Measurements from ENCODE around the gene FGD3.

FGD3 gene

GRCh38 chr9:93052791-93053540 is 105.6 kb downstream of the FGD3 start:
- no peak for DNase-seq (ENCODE audit: low spot score)

DNA sequence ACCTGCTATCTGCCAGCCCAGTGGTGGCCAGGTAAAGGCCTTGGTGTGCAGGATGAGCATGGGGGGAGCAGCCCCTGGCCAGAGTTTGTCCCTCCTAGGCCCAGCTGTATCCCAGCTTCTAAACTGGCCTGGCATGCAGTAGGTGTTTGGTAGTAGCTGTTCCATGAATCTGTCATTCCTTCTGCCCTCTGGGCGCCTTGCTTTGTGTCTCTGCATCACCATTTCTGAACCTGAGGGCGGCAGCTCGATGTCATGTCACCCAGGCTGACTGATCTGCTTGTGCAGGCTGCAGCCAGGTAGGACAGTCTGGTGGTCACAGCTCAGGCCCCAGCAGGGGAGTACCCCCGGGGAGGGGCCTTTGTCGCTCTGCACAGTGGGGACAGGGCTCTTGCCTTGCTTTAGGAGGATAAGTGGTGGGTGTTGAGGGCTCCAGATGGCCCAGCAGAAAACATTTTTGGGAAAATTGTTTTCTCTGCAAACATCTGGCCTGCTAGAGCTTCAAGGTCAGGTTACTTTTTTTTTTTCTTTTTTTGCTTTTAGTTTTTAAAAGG is 106.5 kb downstream of the FGD3 start:
- no peak for DNase-seq (ENCODE audit: low spot score)

GRCh38 chr9:93054758-93055704 is 107.7 kb downstream of the FGD3 start:
- no peak for DNase-seq (ENCODE audit: low spot score)

DNA sequence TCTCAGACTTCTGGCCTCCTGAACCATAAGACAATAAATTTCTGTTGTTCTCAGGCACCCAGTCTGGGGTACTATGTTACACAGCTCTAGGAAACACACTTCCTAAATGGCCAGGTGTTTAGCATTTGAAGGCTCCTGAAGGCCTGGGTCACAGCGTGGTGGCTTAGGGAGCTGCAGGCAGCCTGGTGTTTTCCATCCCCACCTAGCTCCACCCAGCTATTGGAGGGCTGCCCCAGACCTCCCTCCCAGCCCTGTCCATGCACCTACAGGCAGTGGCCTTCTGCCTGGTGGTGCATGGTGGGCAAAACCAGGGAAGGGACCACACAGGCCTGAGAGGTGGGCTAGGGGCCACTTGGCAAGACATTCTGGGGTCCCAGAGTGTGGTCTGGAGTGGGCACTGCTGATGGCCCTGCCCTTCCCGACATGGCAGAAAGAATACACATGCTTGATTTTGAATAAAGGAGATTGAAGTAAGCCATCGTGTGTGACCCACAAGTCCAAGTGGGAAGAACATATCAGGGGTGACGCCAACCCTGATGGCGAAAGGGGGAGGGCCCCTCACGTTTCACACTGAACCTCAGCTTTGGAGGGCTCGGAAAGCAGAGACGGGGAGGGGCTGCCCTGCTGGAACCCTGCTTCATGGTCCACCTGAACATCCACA is 109.8 kb downstream of the FGD3 start:
- DNase-seq (ENCODE audit: low spot score) = no peak

GRCh38 chr9:93057703-93058354 is 110.5 kb downstream of the FGD3 start:
- DNase-seq (ENCODE audit: low spot score) = no peak

GRCh38 chr9:93058355-93059010 is 111.2 kb downstream of the FGD3 start, which contains the start of gene SUSD3:
TSS of gene SUSD3 (plus strand) at chr9:93058701. CDS start at chr9:93058743, 42 bp downstream.
- peak; percentile 86 for DNase-seq (ENCODE audit: low spot score)

DNA sequence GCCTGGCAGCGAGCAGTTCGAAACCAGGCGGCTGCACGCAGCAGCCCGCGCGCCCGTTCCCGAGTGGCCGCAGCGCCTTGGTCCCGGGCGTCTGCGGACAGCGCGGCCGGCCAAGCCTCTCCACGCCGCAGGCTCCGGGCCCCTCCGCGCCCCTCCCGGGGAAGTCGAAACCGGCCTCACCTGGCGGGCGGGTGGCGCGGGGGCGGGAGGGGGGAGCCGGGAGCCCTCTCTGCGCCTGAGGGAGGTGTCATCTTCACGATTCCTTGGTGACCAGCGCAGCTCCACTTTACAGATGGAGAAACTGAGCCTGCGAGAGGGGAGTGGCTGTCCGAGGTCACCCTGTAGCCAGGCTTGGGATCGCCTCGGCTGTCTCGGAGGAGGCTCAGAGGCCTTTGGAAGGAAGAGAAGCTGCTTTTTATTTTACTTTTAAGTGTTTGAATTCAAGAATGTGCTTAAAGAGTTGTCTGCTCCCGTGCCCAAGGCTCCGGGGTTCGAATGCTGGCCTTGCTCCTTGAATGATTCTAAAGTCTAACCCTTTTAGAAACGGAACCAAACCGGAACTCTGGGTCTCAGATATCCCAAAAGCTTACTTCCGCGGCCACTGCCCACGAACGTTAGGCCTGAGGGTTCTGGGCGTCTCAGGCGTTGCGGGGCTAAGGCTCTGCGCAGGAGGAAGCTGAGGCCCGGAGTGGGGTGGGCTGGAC is 111.8 kb downstream of the FGD3 start:
- DNase-seq (ENCODE audit: low spot score) = no peak

DNA sequence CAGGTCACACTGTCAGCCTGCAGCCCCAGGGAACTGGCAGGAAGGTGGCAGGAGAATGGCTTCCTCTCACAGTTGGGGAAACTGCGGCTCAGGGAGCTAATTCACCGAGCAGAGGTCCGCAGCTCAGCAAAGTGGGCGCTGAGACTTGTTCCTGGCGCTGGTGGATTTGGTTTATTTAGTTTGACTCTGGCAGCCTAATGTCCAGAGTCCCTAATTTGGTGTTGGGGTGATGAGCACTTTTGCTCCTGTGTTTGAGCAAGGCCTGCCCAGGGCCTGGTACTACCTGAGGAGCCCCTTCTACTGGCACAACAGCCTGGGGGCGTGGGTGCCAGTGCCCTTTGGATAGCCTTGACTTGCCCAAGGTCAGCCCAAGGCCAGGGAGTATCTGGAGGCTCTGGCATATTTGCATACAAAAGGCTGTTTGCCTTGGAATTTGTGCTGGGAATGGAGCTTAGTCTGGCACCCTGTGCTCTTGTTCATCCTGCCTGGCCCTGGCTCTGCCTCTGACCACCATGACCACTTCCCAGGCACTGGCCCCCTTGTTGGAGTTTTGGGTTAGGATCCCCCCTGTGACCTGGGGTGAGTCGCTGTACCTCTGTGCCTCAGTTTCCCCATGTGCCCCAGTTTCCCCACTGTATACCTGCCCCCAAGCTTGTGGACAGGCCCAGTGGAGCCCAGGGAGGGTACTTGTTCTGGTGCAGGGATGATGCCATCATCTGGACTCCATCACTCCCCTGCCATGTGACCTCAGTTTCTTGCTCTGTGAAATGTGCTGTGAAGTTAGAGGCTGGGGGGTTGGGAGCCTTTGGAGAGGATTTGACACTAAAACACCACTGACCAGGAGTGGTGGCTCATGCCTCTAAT is 112.6 kb downstream of the FGD3 start:
- no peak for DNase-seq (ENCODE audit: low spot score)

GRCh38 chr9:93060746-93061259 is 113.5 kb downstream of the FGD3 start:
- no peak for DNase-seq (ENCODE audit: low spot score)

- DNase-seq (ENCODE audit: low spot score) = no peak
These were observed 114.0 kb downstream of the FGD3 start for GRCh38 chr9:93061260-93061751.

GRCh38 chr9:93061791-93062763 is 114.8 kb downstream of the FGD3 start:
- no peak for DNase-seq (ENCODE audit: low spot score)

DNA sequence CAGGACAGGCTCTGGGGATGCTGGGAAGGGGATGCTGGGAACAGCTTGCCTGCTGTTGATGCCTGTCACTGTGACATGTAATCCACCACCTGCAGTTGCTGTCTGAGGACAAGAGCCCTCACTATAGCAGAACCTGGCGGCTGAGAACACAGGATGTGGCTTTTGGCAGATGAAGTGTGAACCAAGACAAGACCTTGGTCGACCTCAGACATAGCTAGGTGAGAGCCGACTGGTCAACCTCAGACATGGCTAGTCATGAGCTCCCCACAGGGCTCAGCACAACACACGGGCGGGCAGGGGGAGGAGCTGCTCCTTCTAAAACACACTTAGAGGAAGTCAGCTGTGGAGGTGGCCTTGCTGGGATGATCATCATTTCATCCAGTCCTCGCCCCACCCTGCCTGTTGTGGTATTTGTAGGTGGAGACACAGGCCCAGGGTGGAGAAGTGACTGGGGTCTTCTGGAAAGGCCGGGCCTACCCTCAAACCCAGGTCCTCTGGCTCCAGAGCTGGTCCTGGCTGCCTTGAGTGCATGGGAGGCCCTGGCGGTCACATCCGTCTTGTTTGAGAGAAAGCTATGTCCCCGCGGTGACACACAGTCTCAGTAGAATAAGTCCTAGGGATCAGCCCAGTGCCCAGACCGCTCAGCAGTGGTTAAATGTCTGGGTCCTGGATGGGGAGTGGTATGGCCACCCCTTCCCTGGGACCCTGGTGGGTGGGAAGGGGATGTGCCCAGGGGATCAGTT is 117.2 kb downstream of the FGD3 start:
- no peak for DNase-seq (ENCODE audit: low spot score)

- DNase-seq (ENCODE audit: low spot score) = no peak
These were observed 117.9 kb downstream of the FGD3 start for GRCh38 chr9:93065135-93065720.

DNA sequence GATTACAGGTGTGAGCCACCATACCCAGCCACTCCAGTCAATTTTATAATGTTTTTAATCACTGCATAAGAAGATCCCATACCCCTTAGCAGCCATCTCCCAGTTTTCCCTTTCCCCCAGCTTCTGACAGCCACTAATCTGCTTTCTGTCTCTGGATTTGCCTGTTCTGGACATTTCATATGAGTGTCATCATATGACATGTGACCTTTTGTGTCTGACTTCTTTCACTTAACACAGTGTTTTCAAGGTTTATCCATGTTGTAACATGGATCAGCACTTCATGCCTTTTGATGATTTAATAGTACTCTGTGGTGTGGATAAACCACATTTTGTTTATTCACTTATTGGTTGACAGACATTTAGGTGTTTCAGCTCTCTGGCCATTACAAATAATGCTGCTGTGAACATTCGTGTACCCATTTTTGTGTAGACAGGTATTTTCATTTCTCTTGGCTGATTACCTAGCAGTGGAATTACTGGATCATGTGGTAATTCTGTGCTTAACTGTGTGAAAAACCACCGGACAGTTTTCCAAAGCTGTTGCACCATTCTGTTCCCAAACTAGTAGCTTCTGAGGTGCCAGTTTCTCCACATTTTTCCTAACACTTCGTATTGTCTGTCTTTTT is 119.8 kb downstream of the FGD3 start:
- DNase-seq (ENCODE audit: low spot score) = no peak

DNA sequence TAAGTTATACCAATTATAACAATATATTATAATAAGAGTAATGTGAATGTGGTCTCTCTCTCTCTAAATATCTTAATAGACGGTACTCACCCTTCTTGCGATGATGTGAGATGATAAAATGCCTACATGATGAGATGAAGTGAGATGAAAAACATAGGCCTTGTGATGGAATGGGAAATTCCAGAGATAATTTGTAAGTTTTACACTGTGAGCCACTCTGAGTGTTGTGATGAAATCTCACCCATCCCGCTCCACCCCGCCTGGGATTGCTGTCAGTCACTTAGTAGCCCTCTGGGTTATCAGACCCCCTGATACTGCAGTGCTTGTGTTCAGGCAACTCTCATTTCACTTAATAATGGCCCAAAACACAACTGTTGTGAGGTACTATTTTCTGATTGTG is 121.6 kb downstream of the FGD3 start:
- DNase-seq (ENCODE audit: low spot score) = no peak

GRCh38 chr9:93071464-93071863 is 124.1 kb downstream of the FGD3 start:
- DNase-seq (ENCODE audit: low spot score) = no peak

Data from ecto neural progenitor cell (in vitro differentiated cells).